Thyroid gland (tissue), 4 donors: ENCODE results near the gene DNAAF1.

ENCODE experiments used
- POLR2A ChIP-seq, 2 donors: fragments of 450-650 bp; IDR thresholded peaks; one replicate each; pipeline ENCODE4 v1.6.1; 2017; ENCODE audit warnings: antibody characterized with exemption in 2 of 2, mild to moderate bottlenecking in 2 of 2, moderate library complexity in 1 of 2
- TF ChIP-seq, protein P1 (sequence below), 6 experiments: fragments of 200-600 bp in 3 of 6; fragments of 450-650 bp in 3 of 6; sonication (generic) in 3 of 6; IDR thresholded peaks; one replicate each; pipeline ENCODE4 v1.5.1; 2016 to 2019; ENCODE audit warnings: antibody characterized with exemption in 6 of 6, mild to moderate bottlenecking in 2 of 6, inconsistent platforms in 1 of 6, moderate library complexity in 1 of 6

DNA sequence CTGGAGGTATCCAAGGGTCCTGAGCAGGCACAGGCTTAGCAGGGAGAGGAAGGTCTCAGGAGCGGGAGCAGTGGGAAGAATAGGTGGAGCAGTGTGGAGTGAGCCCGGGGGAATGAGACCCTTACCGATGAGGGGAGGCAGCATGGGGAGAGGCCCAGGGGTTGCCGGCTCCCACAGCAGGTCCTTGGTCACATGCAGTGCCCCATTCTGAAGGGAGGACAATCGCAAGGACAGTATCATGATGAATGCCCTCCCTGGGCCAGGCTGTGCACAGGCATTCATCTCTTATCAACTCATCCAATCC lies 38.4 kb downstream of the DNAAF1 start:
- TF ChIP-seq POLR2A (IDR thresholded peaks at IDR 0.05) = no peak
- TF ChIP-seq, protein P1, sequence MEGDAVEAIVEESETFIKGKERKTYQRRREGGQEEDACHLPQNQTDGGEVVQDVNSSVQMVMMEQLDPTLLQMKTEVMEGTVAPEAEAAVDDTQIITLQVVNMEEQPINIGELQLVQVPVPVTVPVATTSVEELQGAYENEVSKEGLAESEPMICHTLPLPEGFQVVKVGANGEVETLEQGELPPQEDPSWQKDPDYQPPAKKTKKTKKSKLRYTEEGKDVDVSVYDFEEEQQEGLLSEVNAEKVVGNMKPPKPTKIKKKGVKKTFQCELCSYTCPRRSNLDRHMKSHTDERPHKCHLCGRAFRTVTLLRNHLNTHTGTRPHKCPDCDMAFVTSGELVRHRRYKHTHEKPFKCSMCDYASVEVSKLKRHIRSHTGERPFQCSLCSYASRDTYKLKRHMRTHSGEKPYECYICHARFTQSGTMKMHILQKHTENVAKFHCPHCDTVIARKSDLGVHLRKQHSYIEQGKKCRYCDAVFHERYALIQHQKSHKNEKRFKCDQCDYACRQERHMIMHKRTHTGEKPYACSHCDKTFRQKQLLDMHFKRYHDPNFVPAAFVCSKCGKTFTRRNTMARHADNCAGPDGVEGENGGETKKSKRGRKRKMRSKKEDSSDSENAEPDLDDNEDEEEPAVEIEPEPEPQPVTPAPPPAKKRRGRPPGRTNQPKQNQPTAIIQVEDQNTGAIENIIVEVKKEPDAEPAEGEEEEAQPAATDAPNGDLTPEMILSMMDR (IDR thresholded peaks at IDR 0.05) = no peak
